GM18867 (cell line): Measurements from ENCODE around the gene SCYGR8.

Experiments
- ATAC-seq: cut with Tn5 transposase; IDR thresholded peaks from one replicate; pipeline ENCODE4 v1.9.1; 2021; ENCODE audit warnings: mild to moderate bottlenecking, moderate library complexity; ENCODE audit not compliant: unreplicated experiment

The SCYGR8 gene

GRCh38 chr2:227759411-227760118 lies 13.9 kb downstream of the SCYGR8 start:
- ATAC-seq, result no peak

- no peak for ATAC-seq
These were observed 16.2 kb downstream of the SCYGR8 start for GRCh38 chr2:227761740-227762476.

GRCh38 chr2:227765788-227766372 lies 20.2 kb downstream of the SCYGR8 start:
- ATAC-seq, result peak; percentile 21

GRCh38 chr2:227766373-227766883 lies 20.7 kb downstream of the SCYGR8 start:
- ATAC-seq, result peak; percentile 99

GRCh38 chr2:227767830-227768229 lies 22.1 kb downstream of the SCYGR8 start:
- no peak for ATAC-seq

GRCh38 chr2:227772197-227772661 lies 26.5 kb downstream of the SCYGR8 start:
- ATAC-seq, result no peak

- ATAC-seq, result no peak
These were observed 27.2 kb downstream of the SCYGR8 start for GRCh38 chr2:227772932-227773331.

GRCh38 chr2:227774011-227774624 lies 28.4 kb downstream of the SCYGR8 start:
- ATAC-seq, result peak; percentile 65

GRCh38 chr2:227774895-227775842 lies 29.5 kb downstream of the SCYGR8 start:
- no peak for ATAC-seq

GRCh38 chr2:227780981-227781615 lies 35.4 kb downstream of the SCYGR8 start:
- ATAC-seq, result no peak

GRCh38 chr2:227781841-227782240 lies 36.1 kb downstream of the SCYGR8 start:
- no peak for ATAC-seq

GRCh38 chr2:227782804-227783203 lies 37.1 kb downstream of the SCYGR8 start:
- peak; percentile 34 for ATAC-seq

- peak; percentile 99 for ATAC-seq
These were observed 37.9 kb downstream of the SCYGR8 start for GRCh38 chr2:227783404-227784138.

- ATAC-seq, result no peak
These were observed 39.6 kb downstream of the SCYGR8 start for GRCh38 chr2:227785293-227785692.

- ATAC-seq, result no peak
These were observed 42.9 kb downstream of the SCYGR8 start for GRCh38 chr2:227788561-227789018.

GRCh38 chr2:227789803-227790202 lies 44.1 kb downstream of the SCYGR8 start:
- ATAC-seq, result peak; percentile 89

- no peak for ATAC-seq
These were observed 47.5 kb downstream of the SCYGR8 start for GRCh38 chr2:227793148-227793712.
